ENCODE results near the gene CNNM4.
A peak's percentile ranks its signal among the peaks of the same experiment; 100 is the strongest.

CNNM4 gene

DNA sequence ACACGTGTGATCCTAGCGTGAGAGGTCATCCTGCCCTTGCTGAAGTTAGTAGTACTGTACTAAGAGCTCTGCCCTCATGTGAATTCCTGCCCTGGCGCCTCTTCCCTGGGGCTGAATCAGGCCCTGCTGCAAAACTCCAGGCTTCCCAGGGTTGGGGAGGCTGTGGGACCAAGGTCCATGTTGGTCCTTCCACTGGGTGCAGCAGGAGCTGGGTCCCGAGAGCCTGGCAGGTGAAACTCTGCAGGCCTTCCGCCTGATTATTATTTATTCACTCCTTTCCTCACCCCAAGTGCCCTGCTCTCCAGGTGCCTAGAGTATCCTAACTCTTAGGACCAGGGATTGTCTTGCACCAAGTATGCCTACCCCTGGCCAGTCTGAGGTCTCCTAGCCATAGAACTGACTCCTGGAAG is 50.1 kb downstream of the CNNM4 start:
- DNase-seq (ENCODE audit: low spot score): no peak

DNA sequence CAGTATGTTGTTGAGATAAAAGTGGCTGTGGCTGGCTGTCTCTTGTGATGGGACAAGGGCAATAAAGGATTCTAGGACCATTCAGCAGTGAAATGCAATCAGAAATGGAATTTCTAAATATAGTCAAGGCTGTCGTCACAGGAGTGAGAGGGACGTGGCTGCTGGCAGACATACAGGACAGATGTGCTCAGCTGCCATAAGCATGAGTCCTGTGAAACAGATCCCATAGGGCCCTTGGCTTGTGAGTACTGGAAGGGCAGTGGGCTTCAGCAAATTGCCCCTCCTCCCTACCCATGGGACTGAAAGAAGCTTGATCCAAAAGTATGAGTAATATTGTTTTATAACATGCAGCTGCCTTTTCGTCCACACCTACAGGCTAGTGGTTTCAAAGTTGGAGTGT is 51.2 kb downstream of the CNNM4 start:
- DNase-seq (ENCODE audit: low spot score): no peak

DNA sequence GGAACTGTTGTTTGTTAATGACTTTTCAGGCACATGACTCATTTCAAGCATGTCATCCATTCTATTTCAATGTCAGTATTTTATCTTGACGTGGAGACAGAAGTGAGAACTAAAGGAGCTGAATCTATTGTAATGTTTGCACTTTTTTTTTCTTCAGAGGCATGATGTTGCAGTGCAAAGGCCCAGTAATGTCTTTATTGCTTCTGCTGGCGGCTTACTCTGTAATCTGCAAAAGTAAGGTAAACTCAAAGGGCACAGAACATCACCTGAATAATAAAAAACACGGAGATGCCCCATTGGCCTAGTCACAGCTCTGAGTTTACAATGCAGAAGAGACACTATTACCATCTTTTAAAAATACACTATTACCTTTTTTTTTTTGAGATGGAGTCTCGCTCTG is 53.0 kb downstream of the CNNM4 start:
- no peak for DNase-seq (ENCODE audit: low spot score)

DNA sequence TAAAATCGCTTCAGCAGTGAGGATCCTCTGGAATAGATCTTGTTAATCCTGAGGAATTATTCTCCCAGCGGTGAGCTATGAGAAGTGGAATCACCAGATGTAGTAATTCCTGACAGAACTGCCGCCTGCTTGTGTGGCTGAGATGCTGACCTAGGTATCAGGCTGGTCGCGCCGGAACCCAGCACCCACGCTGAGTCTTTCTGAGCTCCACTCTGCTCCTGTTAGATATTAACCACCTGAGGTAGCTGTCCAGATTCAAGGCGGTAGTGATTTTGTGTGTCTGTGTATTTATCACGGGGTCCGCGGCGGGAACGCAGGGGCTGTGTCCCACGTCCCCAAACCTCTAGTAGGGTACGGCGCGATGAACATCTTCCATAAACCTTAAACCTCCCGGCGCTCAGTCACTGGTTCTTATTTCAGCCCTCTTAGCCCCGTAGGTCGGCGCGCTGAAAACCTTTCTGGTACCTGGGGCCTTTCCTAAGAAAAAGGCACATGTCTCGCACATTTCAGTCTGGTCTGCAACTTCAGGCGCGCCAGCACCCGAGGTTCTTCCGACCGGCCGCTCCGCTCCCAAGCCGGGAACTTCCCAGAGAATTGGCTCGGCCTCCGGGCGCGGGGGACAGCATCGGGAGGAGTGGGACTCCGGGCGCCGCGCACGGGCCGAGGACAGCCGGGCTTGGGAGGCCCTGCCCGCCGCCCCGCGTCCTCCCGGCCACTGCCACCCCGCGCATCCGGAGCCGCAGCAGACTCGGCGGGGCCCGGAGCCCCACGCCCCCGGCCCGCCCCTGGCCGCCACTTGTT is 54.8 kb downstream of the CNNM4 start:
- peak; percentile 76 for DNase-seq (ENCODE audit: low spot score)

DNA sequence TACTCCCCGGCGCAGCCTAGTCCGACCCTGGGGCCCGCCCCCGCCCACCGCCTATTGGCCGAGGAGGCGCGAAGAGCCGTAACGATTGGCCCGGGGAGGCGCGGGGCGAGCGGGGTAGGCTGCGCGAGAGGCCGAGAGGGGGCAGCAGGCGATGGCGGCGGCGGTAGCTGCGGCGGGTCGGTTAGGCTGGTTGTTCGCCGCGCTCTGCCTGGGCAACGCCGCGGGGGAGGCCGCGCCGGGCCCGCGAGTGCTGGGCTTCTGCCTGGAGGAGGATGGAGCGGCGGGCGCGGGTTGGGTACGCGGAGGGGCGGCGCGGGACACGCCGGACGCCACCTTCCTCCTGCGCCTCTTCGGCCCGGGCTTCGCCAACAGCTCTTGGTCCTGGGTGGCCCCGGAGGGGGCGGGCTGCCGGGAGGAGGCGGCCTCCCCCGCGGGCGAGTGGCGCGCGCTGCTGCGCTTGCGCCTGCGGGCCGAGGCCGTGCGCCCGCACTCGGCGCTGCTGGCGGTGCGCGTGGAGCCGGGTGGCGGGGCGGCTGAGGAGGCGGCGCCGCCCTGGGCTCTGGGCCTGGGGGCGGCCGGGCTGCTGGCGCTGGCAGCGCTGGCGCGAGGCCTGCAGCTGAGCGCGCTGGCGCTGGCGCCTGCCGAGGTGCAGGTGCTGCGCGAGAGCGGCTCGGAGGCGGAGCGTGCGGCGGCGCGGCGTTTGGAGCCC is 55.6 kb downstream of the CNNM4 start, which contains the start of gene CNNM3:
TSS of gene CNNM3 (plus strand) at position 142 of the 709 bp plus-strand sequence. CDS start at position 152, 10 bp downstream.
- DNase-seq (ENCODE audit: low spot score): peak; percentile 98

DNA sequence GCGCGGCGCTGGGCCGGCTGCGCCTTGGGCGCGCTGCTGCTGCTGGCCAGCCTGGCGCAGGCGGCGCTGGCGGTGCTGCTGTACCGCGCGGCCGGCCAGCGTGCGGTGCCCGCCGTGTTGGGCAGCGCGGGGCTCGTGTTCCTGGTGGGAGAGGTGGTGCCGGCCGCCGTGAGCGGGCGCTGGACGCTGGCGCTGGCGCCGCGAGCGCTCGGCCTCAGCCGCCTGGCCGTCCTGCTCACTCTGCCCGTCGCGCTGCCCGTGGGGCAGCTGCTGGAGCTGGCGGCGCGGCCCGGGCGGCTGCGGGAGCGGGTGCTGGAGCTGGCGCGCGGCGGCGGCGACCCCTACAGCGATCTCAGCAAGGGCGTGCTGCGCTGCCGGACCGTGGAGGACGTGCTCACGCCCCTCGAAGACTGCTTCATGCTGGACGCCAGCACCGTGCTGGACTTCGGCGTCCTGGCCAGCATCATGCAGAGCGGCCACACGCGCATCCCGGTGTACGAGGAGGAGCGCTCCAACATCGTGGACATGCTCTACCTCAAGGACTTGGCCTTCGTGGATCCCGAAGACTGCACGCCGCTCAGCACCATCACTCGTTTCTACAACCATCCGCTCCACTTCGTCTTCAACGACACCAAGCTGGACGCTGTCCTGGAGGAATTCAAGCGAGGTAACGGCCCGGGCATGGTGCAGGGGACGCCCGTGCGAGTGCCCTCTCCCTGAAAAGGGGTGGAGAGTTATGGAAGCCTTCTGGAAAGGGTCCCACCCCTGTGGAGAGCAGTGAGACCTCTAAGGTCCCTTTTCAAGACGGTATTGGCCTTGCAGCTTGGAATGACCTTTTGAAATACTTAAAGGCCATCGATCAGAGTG is 56.4 kb downstream of the CNNM4 start:
- DNase-seq (ENCODE audit: low spot score): no peak

DNA sequence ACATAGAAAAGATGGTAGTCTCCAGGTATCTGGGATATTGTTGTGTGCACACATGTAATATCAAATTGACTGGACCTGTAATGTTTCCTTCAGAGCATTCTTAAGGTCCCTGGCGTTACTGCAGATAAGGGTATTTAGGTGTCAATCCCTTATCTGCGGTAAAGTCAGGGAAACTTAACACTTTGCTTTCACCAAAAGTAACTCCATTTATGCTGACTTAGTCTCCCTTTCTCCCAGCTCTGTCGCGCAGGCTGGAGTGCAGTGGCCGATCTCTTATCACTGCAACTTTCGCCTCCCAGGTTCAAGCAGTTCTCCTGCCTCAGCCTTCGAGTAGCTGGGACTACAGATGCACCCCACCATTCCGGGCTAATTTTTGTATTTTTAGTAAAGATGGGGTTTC is 57.2 kb downstream of the CNNM4 start:
- DNase-seq (ENCODE audit: low spot score): no peak

DNA sequence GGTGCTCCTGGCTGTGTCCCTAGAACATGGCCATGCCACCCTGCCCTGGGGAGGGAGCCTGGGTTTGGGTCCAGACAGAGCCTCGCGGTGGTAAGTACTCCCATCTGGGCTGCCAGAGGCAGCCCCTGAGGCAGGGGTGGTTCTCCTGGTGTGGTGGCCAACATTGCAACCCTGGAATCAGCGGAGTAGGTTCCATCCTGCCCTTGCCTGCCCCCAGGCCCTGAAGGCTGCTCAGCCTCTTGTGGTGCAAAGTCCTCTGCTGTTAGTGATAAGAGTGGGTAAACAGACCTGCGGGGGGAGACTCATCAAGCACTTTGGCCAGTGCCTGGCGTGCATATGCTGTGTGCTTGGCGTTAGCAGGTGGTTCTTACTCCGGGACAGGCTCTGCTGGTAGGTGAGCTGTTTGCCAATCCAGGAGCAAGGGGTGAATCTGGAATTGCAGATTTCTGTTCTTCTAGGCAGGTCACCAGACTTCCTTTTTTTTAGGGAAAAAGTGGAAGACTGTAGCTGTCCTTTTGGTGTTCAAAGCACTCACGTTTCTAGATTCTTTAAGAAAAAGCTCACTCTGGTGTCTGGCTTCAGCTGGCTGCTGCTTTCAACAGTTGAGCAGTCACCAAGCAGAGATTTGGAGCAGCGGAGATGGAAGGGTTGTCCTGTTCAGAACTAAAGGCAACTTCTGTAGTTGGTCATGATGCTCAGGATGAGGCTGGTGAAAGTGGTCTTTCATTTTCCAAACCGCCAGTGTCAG is 58.6 kb downstream of the CNNM4 start:
- DNase-seq (ENCODE audit: low spot score): no peak

DNA sequence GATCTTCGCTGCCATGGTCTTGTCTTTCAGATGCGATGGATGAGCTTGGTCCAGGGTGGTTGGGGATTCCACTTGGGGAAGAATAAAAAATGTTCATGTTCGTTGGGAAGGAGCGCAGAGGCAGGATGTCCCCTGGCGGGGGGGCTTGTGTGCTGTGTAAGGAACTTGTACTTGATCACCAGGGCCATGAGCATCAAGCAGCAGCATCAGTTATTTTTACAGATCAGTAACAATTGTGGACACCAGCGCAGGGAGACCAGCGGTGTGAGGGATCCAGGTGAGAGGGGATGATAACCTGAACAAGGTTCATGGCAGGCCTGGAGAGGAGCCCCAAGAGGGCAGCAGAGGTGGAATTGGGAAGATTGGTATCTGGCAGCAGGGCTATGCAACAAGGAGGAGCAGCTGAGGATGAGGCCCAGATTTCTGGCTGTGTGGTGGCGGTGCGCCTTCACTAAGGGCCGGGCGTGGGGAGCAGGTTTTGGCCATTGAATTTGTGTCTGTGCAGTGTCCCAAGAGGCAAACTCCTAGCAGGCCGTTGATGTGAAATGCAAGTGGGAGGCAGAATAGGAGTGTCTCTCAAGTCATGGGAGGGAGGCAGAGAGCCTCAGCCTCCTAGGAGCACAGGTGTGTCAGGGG is 59.3 kb downstream of the CNNM4 start:
- DNase-seq (ENCODE audit: low spot score): no peak

DNA sequence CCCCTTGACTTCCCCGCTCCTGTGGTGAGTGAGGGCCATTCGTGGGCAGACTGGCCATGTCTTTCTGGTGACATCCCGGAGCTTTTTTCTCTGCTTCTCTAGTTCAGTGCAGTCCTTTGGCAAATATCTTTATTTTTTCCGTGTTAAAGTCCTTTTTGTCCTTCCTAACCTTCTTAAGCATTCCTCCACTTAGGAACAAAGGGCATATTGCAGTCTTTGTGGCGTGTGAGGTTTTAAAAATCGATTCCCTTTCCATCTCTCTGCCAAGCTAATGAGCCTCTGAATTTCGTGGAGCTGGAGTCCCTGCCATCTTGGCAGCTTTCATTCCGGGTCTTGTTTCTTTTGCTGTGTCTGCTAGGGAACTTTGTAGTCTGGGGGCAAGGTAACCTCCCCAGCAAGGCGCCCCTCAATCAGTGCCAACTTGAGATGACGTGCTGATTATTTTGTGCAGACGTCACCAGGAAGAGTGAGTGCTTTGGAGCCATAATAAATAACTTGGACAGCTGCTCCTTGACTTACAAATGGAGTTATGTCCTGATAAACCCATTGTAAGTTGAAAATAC is 60.5 kb downstream of the CNNM4 start:
- no peak for DNase-seq (ENCODE audit: low spot score)

DNA sequence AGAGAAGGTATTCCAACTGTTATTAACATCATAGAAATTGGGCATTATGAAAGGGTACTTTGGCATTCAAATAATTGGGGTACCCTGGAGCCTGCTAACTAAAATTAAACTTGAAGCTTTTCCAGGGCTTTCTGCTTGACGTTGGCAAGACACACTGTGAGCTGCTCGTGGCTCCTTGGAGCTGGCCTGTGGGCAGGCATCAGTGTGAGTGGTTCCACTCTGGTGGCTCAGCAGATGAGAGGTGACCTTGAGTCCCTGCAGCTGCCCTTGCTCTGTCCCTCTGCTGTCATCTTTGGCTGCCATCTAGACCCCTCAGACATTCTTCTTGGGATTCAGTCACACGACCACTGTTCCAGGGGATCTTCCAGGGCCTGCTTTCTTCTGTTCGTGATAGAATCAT is 62.1 kb downstream of the CNNM4 start:
- no peak for DNase-seq (ENCODE audit: low spot score)

DNA sequence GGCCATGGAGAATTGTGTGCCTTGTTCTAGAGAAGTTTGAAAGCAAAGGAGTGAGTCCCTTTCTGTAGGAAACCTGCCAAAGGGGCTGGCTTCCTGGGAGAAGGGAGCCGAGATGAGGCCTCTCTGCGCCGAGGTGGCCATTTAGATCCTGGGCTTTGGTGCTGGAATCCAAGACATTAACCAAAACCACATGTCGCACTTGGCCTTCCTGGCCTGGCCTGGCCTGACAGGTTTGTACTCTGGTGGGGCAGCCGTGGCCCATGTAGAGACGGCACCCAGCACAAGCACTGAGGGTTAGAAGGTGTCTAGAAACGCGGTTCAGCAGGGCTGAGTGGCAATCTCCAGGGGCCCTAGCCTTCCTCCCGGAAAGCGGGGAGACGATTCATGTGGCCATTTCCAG is 62.5 kb downstream of the CNNM4 start:
- no peak for DNase-seq (ENCODE audit: low spot score)

DNA sequence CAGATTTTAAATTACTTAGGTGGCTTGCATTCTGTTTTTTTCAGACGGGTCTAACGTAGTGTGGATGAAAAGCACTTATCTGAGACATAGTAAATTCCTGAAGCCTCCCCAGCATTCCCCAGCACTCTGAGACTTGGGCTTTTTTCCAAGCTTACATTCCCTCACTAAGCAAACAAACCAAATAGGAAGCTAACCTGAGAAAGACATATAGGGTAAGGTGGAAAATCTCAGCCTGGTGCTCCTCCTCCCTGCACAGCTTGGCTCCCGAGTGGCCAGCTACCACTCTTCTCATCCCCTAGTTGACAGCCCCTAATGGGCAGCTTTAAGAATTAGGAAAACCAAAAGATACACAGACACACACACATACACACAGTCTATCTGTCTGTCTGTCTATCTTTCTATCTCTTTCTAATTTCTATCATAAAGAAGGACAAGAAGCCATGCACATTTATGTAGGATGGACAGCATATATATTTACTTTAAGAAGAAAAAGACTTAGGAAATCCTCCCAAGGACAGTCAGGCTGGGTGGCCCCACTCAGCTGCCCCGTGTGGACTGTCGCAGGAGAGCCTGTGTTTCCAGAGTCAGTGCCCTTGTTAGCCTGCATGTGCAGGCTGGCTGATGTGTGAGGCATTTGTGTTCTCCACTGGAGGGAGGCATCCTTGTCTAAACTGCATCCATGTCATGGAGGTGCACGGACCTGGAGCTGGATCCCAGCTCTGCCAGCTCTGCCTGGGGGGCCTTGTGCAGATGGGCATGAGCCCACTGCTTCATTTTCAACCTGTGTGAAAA is 63.6 kb downstream of the CNNM4 start:
- no peak for DNase-seq (ENCODE audit: low spot score)

DNA sequence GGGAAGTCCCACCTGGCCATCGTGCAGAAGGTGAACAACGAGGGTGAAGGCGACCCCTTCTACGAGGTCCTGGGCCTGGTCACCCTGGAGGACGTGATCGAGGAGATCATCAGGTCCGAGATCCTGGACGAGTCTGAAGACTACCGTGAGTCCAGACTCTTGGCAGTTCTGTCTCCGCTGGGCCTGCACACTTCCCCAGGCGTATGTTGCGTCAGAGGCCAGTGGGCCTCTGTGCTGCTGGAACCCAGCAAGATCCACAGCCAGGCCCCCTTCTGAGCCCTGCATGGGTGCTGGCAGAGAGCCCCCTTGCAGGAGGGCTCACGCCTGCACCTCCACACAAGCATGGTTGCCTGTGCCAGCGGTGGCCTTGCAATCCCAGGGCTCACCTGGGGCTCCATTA is 64.4 kb downstream of the CNNM4 start:
- DNase-seq (ENCODE audit: low spot score): no peak

DNA sequence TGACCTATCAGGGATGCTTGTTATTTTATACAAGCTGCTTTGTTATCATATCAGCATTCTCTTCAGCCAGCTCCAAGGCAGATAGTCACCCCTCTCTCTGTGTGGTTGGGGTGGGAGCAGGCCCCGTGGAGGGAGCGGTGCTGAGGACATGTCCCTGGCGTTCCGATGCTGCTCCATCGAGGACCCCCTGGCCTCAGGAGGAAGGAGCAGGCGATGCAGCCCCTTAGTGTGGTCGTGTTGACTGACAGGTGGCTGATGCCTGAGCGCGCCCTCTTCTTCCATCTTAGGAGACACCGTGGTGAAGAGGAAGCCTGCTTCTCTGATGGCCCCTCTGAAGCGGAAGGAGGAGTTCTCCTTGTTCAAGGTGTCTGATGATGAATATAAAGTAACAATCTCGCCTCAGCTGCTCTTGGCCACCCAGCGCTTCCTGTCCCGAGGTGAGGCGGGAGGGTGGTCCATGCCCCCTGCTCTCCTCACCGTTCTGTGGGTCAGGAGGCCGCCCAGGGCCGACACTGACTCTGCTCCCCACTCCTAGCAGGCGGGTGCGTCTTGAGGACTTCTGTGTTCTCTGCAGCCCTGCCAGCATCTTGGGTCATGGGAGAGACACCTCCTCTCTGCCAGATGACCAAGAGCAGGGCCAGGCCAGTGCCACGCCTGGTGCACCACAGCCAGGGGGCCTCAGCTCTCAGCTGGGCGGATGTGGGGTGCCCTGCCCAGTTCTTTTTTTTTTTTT is 66.0 kb downstream of the CNNM4 start:
- DNase-seq (ENCODE audit: low spot score): no peak

DNA sequence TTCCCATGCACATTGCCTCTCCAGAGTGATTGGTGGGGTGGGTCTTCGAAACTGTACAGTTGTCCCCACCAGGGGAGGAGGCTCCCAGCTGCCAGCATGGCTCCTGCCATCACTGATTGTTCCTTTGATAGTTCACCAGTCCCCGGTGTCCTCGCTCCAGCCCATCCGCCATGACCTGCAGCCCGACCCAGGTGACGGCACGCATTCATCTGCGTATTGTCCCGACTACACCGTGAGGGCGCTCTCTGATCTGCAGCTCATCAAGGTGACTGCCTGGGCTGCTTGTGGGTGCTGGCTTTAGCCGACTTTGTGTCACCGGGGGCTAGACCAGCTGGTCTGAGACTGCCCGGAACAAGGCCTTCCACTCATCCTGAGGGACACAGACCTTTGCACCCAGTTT is 67.7 kb downstream of the CNNM4 start:
- no peak for DNase-seq (ENCODE audit: low spot score)

DNA sequence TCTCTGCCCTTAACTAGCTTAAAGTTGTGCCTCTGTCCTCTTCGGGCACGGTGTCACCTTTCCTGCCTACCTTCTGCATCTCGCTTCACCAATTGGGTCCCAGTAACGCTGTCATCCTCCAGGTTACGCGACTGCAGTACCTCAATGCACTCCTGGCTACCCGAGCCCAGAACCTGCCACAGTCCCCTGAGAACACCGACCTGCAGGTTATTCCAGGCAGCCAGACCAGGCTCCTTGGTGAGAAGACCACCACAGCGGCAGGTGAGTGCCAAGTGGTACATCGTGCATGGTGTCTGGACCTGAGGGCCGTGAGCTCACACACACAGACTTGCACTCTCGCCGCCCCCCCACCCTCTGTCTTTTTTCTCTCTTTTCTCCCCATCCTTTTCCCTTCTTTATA is 68.2 kb downstream of the CNNM4 start:
- no peak for DNase-seq (ENCODE audit: low spot score)

DNA sequence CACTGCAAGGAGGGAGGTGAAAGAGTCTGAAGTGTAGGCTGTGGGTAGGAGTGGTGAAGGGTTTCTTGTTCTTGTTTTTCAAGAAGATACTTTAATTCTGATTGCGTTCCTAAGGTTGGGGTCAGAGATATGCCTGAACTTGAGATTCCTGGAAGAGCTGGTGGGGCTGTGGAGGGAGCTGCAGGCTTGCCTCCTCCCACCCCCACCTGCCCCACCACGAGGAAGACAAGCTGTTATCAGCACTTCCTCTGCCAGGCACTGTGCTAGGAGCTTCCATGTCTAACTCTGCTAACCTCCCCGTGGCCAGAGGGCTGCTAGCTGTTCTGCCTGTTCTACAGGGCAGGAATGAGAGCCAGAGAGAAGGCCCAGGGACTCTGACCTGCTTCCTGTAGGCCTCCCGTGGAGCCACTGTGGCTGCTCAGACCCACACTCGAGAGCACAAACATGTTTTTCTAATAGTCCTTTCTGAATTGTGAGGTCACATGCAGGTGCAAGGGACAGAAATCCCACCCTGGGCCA is 69.4 kb downstream of the CNNM4 start:
- no peak for DNase-seq (ENCODE audit: low spot score)

DNA sequence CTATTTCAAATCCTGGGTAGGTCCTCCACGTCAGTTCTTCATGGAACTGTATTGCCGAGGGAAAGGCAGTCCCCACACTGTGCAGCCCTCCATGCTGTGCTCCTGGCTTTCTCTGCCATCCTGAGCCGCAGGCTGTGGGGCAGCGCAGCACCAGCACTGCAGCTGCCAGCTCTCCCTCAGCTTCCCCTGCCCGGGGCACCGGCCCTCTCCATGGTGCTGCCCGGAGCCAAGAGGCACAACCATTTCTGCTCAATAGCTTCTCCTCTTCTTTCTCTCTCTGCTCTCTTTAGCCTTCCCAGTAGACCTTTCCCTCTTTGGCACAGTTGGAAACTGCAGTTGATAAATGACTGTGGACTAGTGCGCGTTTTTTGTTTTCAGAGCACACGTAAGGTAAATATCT is 71.0 kb downstream of the CNNM4 start:
- no peak for DNase-seq (ENCODE audit: low spot score)
